GF-D8 (cell line): Measurements from ENCODE around the gene PRDX1.
"Not testable (repeated sequence)": the region's sequence is repeated elsewhere in the genome, so short reads cannot be mapped to it uniquely, and the experiment has no call there.

Source experiments
- DNase-seq: peaks from one replicate; lab custom pipeline; 2025; lab: John Stamatoyannopoulos, UW

The PRDX1 gene

GRCh38 chr1:45503462-45504360, 18.0 kb downstream of the PRDX1 start:
- DNase-seq: no peak

- no peak for DNase-seq
Measured at GRCh38 chr1:45501505-45501859, 20.2 kb downstream of the PRDX1 start.

GRCh38 chr1:45499415-45499769, 22.3 kb downstream of the PRDX1 start:
- no peak for DNase-seq

GRCh38 chr1:45498279-45498678, 23.4 kb downstream of the PRDX1 start:
- DNase-seq: no peak

- DNase-seq: peak; percentile 20
Measured at GRCh38 chr1:45493116-45493697, 28.5 kb downstream of the PRDX1 start.

- DNase-seq: no peak
Measured at GRCh38 chr1:45492691-45493090, 29.0 kb downstream of the PRDX1 start.

GRCh38 chr1:45491487-45492260, 30.0 kb downstream of the PRDX1 start:
- DNase-seq: no peak

- DNase-seq: peak; percentile 99
Measured at GRCh38 chr1:45490626-45491486, 30.8 kb downstream of the PRDX1 start, which contains the start of gene TESK2. Gene TESK2 (minus strand): TSS chr1:45491163. CDS start chr1:45457785, 33,378 bp downstream.

- no peak for DNase-seq
Measured at GRCh38 chr1:45490121-45490625, 31.5 kb downstream of the PRDX1 start.

- DNase-seq: not testable (repeated sequence)
Measured at GRCh38 chr1:45489379-45489778, 32.3 kb downstream of the PRDX1 start.

- DNase-seq: no peak
Measured at GRCh38 chr1:45488666-45489377, 32.9 kb downstream of the PRDX1 start.

GRCh38 chr1:45485949-45486348, 35.7 kb downstream of the PRDX1 start:
- DNase-seq: no peak

- DNase-seq: no peak
Measured at GRCh38 chr1:45479039-45479748, 42.5 kb downstream of the PRDX1 start.

- DNase-seq: no peak
Measured at GRCh38 chr1:45478121-45478814, 43.4 kb downstream of the PRDX1 start.

- DNase-seq: no peak
Measured at GRCh38 chr1:45477646-45478045, 44.0 kb downstream of the PRDX1 start.

GRCh38 chr1:45474194-45474593, 47.5 kb downstream of the PRDX1 start:
- not testable (repeated sequence) for DNase-seq

- no peak for DNase-seq
Measured at GRCh38 chr1:45473302-45473701, 48.4 kb downstream of the PRDX1 start.

- DNase-seq: no peak
Measured at GRCh38 chr1:45470306-45470798, 51.3 kb downstream of the PRDX1 start.

- DNase-seq: not testable (repeated sequence)
Measured at GRCh38 chr1:45467353-45467752, 54.3 kb downstream of the PRDX1 start.
